H1 (cell line): ENCODE measurements around the gene CAMTA1. TPM values are rescaled to one million over a fixed set of nuclear protein-coding genes. Genes with fewer than 3 reads are reported as not detected.

Source experiments
- CTCF ChIA-PET: fragments of 300-600 bp; sonication (Branson Sonifier 250); formaldehyde crosslinking; loops from one replicate; lab custom pipeline; 2021; ENCODE audit not compliant: partially characterized antibody; lab: Charles Lee
- POLR2A ChIA-PET: fragments of 300-600 bp; sonication (Branson Sonifier 250); formaldehyde crosslinking; loops from one replicate; lab custom pipeline; 2021; ENCODE audit warnings: inconsistent platforms; ENCODE audit not compliant: partially characterized antibody; lab: Charles Lee
- DNase-seq, 2 experiments: peaks; one replicate each; pipeline versions ENCODE4 v3.0.0 to v3.0.0-alpha.2; 2010 to 2022; ENCODE audit warnings: low spot score in 2 of 2, low read depth in 1 of 2, mixed read lengths in 1 of 2
- FAIRE-seq: peaks from 2 replicates; lab custom pipeline; 2011; peaks lifted over from hg19 to GRCh38; lab: Jason Lieb, UNC
- H2AFZ ChIP-seq: 2 replicates; pipeline ENCODE4 v1.8.1; 2012; ENCODE audit warnings: low read length, inconsistent platforms
- H2AK5ac ChIP-seq: 2 replicates; pipeline ENCODE4 v1.6.1; 2013; ENCODE audit warnings: low read depth, low read length
- H2BK120ac ChIP-seq: replicated peaks from 2 replicates; pipeline ENCODE3; 2013; ENCODE audit warnings: low read depth, low read length, inconsistent platforms
- H2BK12ac ChIP-seq: 2 replicates; pipeline ENCODE4 v1.6.1; 2013; ENCODE audit warnings: low read depth, low read length
- H2BK15ac ChIP-seq: 2 replicates; pipeline ENCODE4 v1.6.1; 2013; ENCODE audit warnings: low read length
- H2BK20ac ChIP-seq: 2 replicates; pipeline ENCODE4 v1.6.1; 2013; ENCODE audit warnings: low read length
- H2BK5ac ChIP-seq: 2 replicates; pipeline ENCODE4 v1.6.1; 2013; ENCODE audit warnings: low read depth, low read length
- H3K14ac ChIP-seq: 2 replicates; pipeline ENCODE4 v1.6.1; 2013; ENCODE audit warnings: inconsistent platforms; ENCODE audit not compliant: insufficient read length
- H3K18ac ChIP-seq: 2 replicates; pipeline ENCODE4 v1.6.1; 2013; ENCODE audit warnings: low read length; ENCODE audit errors: extremely low read depth
- H3K23ac ChIP-seq: 2 replicates; pipeline ENCODE4 v1.6.1; 2013; ENCODE audit warnings: inconsistent platforms; ENCODE audit not compliant: insufficient read length
- H3K23me2 ChIP-seq: 2 replicates; pipeline ENCODE4 v1.6.1; 2013; ENCODE audit warnings: low read depth, low read length
- H3K27ac ChIP-seq: 2 replicates; pipeline ENCODE4 v1.6.1; 2011; ENCODE audit warnings: low read depth, low read length, inconsistent platforms
- H3K27me3 ChIP-seq, 4 experiments: replicated peaks in 1 of 4; 1 replicate in 1 of 4; 2 replicates in 3 of 4; pipeline versions ENCODE4 v1.6.1 to v1.8.1; 2011 to 2013; ENCODE audit warnings: low read length in 3 of 4, mild to moderate bottlenecking in 3 of 4, inconsistent platforms in 2 of 4, mixed read lengths in 2 of 4, moderate library complexity in 1 of 4; ENCODE audit not compliant: control insufficient read depth in 3 of 4, insufficient read depth in 3 of 4; ENCODE audit errors: extremely low read depth in 1 of 4
- H3K36me3 ChIP-seq, 4 experiments: 2 replicates each; pipeline versions ENCODE4 v1.6.1 to v1.8.1; 2011 to 2013; ENCODE audit warnings: mild to moderate bottlenecking in 4 of 4, low read length in 3 of 4, moderate library complexity in 2 of 4, control low read depth in 1 of 4, inconsistent platforms in 1 of 4; ENCODE audit not compliant: insufficient read depth in 4 of 4, control insufficient read depth in 2 of 4
- H3K4ac ChIP-seq: replicated peaks from 2 replicates; pipeline ENCODE3; 2013; ENCODE audit warnings: low read length, low read depth, mixed read lengths, inconsistent platforms; ENCODE audit not compliant: insufficient read length
- H3K4me1 ChIP-seq, 4 experiments: replicated peaks in 1 of 4; 1 replicate in 1 of 4; 2 replicates in 3 of 4; pipeline versions ENCODE4 v1.6.1 to v1.8.1; 2011 to 2013; ENCODE audit warnings: low read length in 3 of 4, inconsistent platforms in 2 of 4, mixed read lengths in 1 of 4; ENCODE audit not compliant: insufficient read depth in 4 of 4, control insufficient read depth in 3 of 4
- H3K4me2 ChIP-seq, 2 experiments: 2 replicates each; pipeline versions ENCODE4 v1.6.1 to v1.8.1; 2011 to 2013; ENCODE audit warnings: low read depth in 2 of 2, low read length in 2 of 2, control low read depth in 1 of 2, inconsistent platforms in 1 of 2, mild to moderate bottlenecking in 1 of 2; ENCODE audit not compliant: insufficient read depth in 1 of 2
- H3K4me3 ChIP-seq, 4 experiments: fragments of 200-600, 300-600 bp in 1 of 4; sonication (generic), shearing (Covaris generic), sonication (Bioruptor Twin) in 1 of 4; 2 replicates each; pipeline versions ENCODE4 v1.5.1 to v1.8.1; 2011 to 2016; ENCODE audit warnings: low read length in 4 of 4, low read depth in 3 of 4, control low read depth in 2 of 4, inconsistent platforms in 2 of 4, mild to moderate bottlenecking in 2 of 4, mixed read lengths in 1 of 4, moderate library complexity in 1 of 4; ENCODE audit not compliant: insufficient read depth in 2 of 4; ENCODE audit errors: extremely low read depth in 1 of 4
- H3K56ac ChIP-seq: replicated peaks from 2 replicates; pipeline ENCODE3; 2013; ENCODE audit warnings: low read depth, mild to moderate bottlenecking, mixed read lengths, low read length, inconsistent platforms; ENCODE audit not compliant: insufficient read length
- H3K79me1 ChIP-seq: 2 replicates; pipeline ENCODE4 v1.6.1; 2013; ENCODE audit warnings: low read depth, low read length, control low read depth
- H3K79me2 ChIP-seq, 2 experiments: 2 replicates each; pipeline versions ENCODE4 v1.6.1 to v1.8.1; 2012 to 2013; ENCODE audit warnings: low read length in 2 of 2, mild to moderate bottlenecking in 2 of 2, inconsistent platforms in 1 of 2; ENCODE audit not compliant: insufficient read depth in 2 of 2, control insufficient read depth in 1 of 2
- H3K9ac ChIP-seq, 4 experiments: replicated peaks in 1 of 4; 1 replicate in 1 of 4; 2 replicates in 3 of 4; pipeline versions ENCODE4 v1.6.1 to v1.8.1; 2011 to 2013; ENCODE audit warnings: low read depth in 3 of 4, low read length in 3 of 4, control low read depth in 2 of 4, mild to moderate bottlenecking in 2 of 4, moderate library complexity in 2 of 4, inconsistent platforms in 1 of 4; ENCODE audit errors: extremely low read depth in 1 of 4
- H3K9me3 ChIP-seq, 2 experiments: 2 replicates each; pipeline versions ENCODE4 v1.6.1 to v1.8.1; 2012 to 2013; ENCODE audit warnings: mild to moderate bottlenecking in 2 of 2, moderate library complexity in 2 of 2, control low read depth in 1 of 2, inconsistent platforms in 1 of 2, low read depth in 1 of 2, low read length in 1 of 2, mixed read lengths in 1 of 2; ENCODE audit not compliant: insufficient read depth in 2 of 2
- H4K20me1 ChIP-seq, 2 experiments: replicated peaks in 1 of 2; 2 replicates each; pipeline versions ENCODE3 to v1.8.1; 2011 to 2013; ENCODE audit warnings: inconsistent platforms in 2 of 2, low read length in 2 of 2, mild to moderate bottlenecking in 1 of 2; ENCODE audit not compliant: insufficient read depth in 2 of 2, control insufficient read depth in 1 of 2
- H4K5ac ChIP-seq: 2 replicates; pipeline ENCODE4 v1.6.1; 2013; ENCODE audit warnings: low read length, low read depth, mixed read lengths, inconsistent platforms; ENCODE audit not compliant: insufficient read length
- H4K8ac ChIP-seq: 2 replicates; pipeline ENCODE4 v1.8.0; 2013; ENCODE audit warnings: mild to moderate bottlenecking, moderate library complexity, low read length, inconsistent platforms; ENCODE audit not compliant: insufficient read depth; ENCODE audit errors: extremely low read depth
- H4K91ac ChIP-seq: replicated peaks from 2 replicates; pipeline ENCODE3; 2013; ENCODE audit warnings: low read length, mixed read lengths, inconsistent platforms; ENCODE audit not compliant: insufficient read length
- ATF2 ChIP-seq: IDR thresholded peaks from 2 replicates; pipeline ENCODE4 v1.6.1; 2012; ENCODE audit warnings: low read length, inconsistent platforms
- CREB1 ChIP-seq: IDR thresholded peaks from 2 replicates; pipeline ENCODE4 v1.6.1; 2012; ENCODE audit warnings: inconsistent platforms
- SIX5 ChIP-seq: IDR thresholded peaks from 2 replicates; pipeline ENCODE4 v1.6.1; 2011; ENCODE audit warnings: mild to moderate bottlenecking, low read depth, low read length
- TCF12 ChIP-seq: IDR thresholded peaks from 2 replicates; pipeline ENCODE4 v1.6.1; 2011; ENCODE audit warnings: low read depth, mild to moderate bottlenecking, low read length
- ZNF274 ChIP-seq: IDR thresholded peaks from 2 replicates; pipeline ENCODE4 v1.7.0; 2012; ENCODE audit warnings: low read length, borderline replicate concordance; ENCODE audit errors: extremely low read depth
- WGBS, 2 experiments: shearing (Covaris generic) in 1 of 2; methylation state at CpG; one replicate each; pipeline versions ENCODE4 v1.1.6 to v1.1.7; 2013 to 2015; ENCODE audit warnings: low lambda C conversion rate in 2 of 2, mixed read lengths in 2 of 2, inconsistent platforms in 1 of 2, low coverage in 1 of 2, missing lambda C conversion rate in 1 of 2; ENCODE audit not compliant: insufficient replicate concordance in 2 of 2, insufficient coverage in 1 of 2, insufficient read length in 1 of 2; ENCODE audit errors: extremely low coverage in 1 of 2, missing lambda C conversion rate in 1 of 2; 5-methylcytosine and 5-hydroxymethylcytosine counted together
- polyA plus RNA-seq, 7 experiments: library from polyadenylated mRNA; depleted of rRNA in 3 of 7; stranded (reverse) in 5 of 7; unstranded in 2 of 7; fragments of >200 nt in 5 of 7; fragments of 200-250 nt in 2 of 7; gene quantifications; 1 replicate in 5 of 7; 2 replicates in 1 of 7; 4 replicates in 1 of 7; pipeline versions ENCODE4 v1.2.1 to v1.2.3, GENCODE V29; 2011 to 2013; ENCODE audit warnings: missing spikeins in 2 of 7, mixed read lengths in 2 of 7
- total RNA-seq: library from RNA; stranded (reverse); fragmentation: NEBNext Ultra II Directional; extraction: Animal tissue kit (Norgen Biotek cat#: 25700); gene quantifications from 2 replicates; pipeline ENCODE4 v1.2.1, GENCODE V29; 2021

The CAMTA1 gene
- total and polyA plus RNA-seq, 2 of the 8 experiments (the other 6 are each of a cell fraction or from before 2014, with no cell fraction given): 65.0 to 119 TPM

GRCh38 chr1:7587108-7587772 lies 802.0 kb downstream of the CAMTA1 start:
- no peak overlapping the region for H2BK12ac ChIP-seq
- 80% methylated on average over 12 of the region's 18 CpGs; no CpG with 5 or more reads in 1 of the 2 experiments for WGBS, 2 experiments
- no peaks in the 10 kb centered on the region for H3K23me2 ChIP-seq
- no peaks in the 10 kb centered on the region for H3K79me2 ChIP-seq
- no peak overlapping the region for H3K4me2 ChIP-seq
- no peak for FAIRE-seq
- H3K9ac ChIP-seq: no peak overlapping the region
- H4K8ac ChIP-seq: no peak overlapping the region
- H3K27me3 ChIP-seq: no peaks in the 10 kb centered on the region
- no peak overlapping the region for H3K14ac ChIP-seq
- no peak overlapping the region for H4K5ac ChIP-seq
- H3K27ac ChIP-seq: no peak overlapping the region
- DNase-seq: no peak
- H2BK15ac ChIP-seq: no peak overlapping the region
- no peak overlapping the region for H2BK5ac ChIP-seq
- H3K36me3 ChIP-seq: no peaks in the 10 kb centered on the region
- no peak overlapping the region for H3K56ac ChIP-seq
- H2AK5ac ChIP-seq: no peak overlapping the region
- no peaks in the 10 kb centered on the region for H4K20me1 ChIP-seq
- no peaks in the 10 kb centered on the region for H3K9me3 ChIP-seq
- ChIA-PET POLR2A (no interaction called here), CTCF (interaction anchor here (0.6 to 6.7 kb wide), 7 partner anchors 8 to 116 kb away, joined by 3 to 36 read pairs (median 3); no protein-coding TSS in a partner anchor)
- H2BK20ac ChIP-seq: no peak overlapping the region
- no peak for TF ChIP-seq TCF12
- no peak for TF ChIP-seq ZNF274
- no peak for TF ChIP-seq CREB1
- TF ChIP-seq SIX5: no peak
- no peak for TF ChIP-seq ATF2
- no peak overlapping the region for H2BK120ac ChIP-seq
- no peak overlapping the region for H4K91ac ChIP-seq
- H3K23ac ChIP-seq: no peak overlapping the region
- H3K4me1 ChIP-seq: peaks cover 0 to 8% (median 0%) of the 10 kb centered on the region in 4 experiments; a peak in 1 of 7 replicates
- H3K79me1 ChIP-seq: no peaks in the 10 kb centered on the region
- H3K4me3 ChIP-seq: no peak overlapping the region
- no peak overlapping the region for H3K4ac ChIP-seq
- no peak overlapping the region for H3K18ac ChIP-seq
- H2AFZ ChIP-seq: no peak overlapping the region
